NCI-H1436 treated with DMSO at 0.1 percent for 48 hours (cell line): Measurements from ENCODE around the gene PTPRN2.

Experiments
- DNase-seq: peaks from one replicate; lab custom pipeline; 2025; lab: John Stamatoyannopoulos, UW

Gene PTPRN2

DNA sequence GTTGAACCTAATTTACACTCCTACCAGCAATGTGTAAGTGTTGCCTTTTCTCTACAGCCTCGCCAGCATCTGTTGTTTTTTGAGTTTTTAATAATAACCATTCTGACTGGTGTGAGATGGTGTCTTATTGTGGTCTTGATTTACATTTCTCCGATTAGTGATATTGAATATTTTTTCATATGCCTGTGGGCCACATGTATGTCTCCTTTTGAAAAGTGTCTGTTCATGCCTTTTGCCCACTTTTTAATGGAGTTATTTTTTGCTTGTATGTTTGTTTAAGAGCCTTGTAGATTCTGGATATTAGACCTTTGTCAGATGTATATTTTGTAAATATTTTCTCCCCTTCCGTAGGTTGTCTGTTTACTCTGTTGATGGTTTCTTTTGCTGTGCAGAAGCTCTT is 1055.6 kb downstream of the PTPRN2 start:
- DNase-seq, result no peak

- no peak for DNase-seq
These were observed 1057.7 kb downstream of the PTPRN2 start for GRCh38 chr7:157529768-157530560.

DNA sequence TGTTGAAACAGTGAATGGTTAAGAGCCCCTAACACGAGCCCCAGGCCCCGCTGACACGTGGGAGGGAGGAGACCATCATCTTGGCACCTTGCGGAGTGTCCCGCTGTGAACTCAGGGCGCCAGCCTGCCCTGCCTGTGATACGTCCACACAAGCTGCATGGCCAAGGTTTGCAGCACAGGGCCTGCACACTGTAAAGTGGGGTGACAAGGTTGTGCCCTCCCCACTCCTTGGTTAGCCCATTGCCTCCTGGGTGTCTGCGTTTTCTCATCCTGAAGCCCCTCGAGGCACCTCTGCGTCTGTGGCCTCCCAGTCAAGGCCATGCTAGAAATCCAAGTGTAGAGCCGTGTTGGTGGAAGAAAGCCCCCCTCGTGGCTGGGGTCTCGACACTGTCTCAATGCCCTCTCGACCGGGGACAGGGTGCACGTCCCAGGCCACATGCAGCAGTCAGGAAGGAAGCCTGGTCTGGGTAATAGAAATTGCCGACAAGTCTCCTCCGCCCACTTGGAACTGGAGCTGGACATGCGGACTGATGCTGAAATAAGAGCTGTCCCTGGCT is 1058.8 kb downstream of the PTPRN2 start:
- no peak for DNase-seq

- no peak for DNase-seq
These were observed 1059.9 kb downstream of the PTPRN2 start for GRCh38 chr7:157527686-157528085.

DNA sequence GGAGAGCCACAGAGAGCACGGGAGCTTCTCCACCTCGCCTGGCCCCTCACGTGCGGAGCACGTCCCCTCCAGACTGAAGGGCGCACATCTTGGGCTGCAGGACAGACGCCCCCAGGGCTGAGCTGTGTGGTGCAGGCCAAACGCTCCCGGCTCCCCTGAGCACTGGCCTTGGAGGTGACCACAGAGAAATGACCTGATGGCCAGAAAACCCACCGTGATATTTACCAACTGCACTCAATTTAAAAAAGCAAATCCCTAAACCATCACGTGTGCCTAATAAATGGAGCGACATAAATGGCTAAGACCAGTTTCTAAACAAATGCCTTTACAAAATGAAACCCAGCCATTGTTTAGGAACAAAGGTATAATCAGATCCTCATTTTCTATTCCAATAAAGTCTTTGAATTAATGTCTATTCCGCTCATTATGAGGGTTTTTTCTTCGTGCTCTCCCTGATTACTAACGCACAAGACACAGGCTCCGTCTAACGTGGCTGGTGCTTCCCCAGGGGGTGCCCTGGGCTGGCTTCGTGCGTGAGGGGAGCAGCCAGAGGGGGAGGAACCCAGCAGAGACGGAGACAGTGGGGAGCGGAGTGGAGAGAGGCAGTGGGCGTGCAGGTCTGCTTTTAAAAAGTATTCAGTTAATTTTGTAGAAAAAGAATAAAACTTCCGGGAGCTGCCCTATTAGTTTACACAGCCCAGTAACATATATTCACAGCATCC is 1060.5 kb downstream of the PTPRN2 start:
- no peak for DNase-seq

GRCh38 chr7:157526005-157526912 is 1061.4 kb downstream of the PTPRN2 start:
- no peak for DNase-seq

DNA sequence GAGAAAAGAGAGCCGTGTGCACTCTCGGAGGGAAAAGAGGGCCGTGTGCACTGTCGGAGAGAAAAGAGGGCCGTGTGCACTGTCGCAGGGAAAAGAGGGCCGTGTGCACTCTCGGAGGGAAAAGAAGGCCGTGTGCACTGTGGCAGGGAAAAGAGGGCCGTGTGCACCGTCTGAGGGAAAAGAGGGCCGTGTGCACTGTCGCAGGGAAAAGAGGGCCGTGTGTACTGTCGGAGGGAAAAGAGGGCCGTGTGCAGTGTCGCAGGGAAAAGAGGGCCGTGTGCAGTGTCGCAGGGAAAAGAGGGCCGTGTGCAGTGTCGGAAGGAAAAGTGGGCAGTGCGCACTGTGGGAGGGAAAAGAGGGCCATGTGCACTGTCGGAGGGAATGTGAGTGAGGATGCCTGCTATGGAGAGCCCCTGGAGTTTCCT is 1062.1 kb downstream of the PTPRN2 start:
- DNase-seq, result no peak

DNA sequence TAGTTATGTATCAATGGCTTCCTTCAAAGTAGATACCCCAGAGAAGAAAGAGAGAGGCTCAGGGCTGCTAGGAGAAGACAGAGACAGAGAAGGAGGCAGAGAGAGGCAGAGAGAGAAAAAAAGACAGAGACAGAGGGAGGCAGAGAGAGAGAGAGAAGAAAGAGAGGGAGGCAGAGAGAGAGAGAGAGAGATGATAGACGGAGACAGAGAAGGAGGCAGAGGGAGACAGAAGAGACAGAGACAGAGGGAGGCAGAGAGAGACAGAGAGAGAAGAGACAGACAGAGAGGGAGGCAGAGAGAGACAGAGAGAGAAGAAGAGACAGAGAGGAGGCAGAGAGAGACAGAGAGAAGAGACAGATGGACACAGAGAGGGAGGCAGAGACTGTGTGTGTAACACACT is 1062.9 kb downstream of the PTPRN2 start:
- no peak for DNase-seq

- DNase-seq, result no peak
These were observed 1063.7 kb downstream of the PTPRN2 start for GRCh38 chr7:157523766-157524421.

- no peak for DNase-seq
These were observed 1064.3 kb downstream of the PTPRN2 start for GRCh38 chr7:157523371-157523765.

- DNase-seq, result no peak
These were observed 1064.7 kb downstream of the PTPRN2 start for GRCh38 chr7:157522954-157523353.

GRCh38 chr7:157522189-157522588 is 1065.4 kb downstream of the PTPRN2 start:
- DNase-seq, result no peak

- no peak for DNase-seq
These were observed 1065.9 kb downstream of the PTPRN2 start for GRCh38 chr7:157521752-157522151.

DNA sequence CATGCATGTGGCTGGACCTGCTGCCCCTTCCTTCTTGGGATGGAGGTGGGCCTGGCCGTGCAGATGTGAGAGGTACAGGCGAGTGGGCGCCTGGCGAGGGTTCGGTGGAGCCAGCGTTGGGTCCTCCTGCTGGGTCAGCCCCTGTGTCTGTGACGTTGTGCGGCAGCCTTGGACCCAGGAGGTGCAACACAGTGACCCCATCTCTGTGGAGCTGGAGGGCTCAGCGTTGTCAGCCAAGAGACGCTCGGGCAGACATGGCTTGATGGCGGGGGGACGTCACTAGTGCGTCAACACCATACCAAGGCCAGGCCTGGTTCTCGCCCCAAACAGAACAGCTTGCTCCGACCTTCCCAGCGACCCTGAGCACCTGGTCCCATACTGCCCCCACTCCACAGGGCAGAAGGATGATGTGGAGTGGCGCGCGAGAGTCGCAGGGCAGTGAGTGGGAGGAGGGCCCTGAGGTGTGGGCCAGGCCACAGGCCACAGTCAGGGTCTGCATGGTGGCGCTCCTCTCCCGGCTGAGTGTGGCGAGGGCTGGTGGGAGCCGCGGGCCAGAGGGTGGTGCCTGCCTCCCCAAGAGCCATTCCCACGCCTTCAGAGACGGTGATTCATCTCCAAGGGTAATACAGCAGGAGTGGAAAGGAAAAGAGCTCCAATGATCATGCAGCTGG is 1066.4 kb downstream of the PTPRN2 start:
- no peak for DNase-seq

DNA sequence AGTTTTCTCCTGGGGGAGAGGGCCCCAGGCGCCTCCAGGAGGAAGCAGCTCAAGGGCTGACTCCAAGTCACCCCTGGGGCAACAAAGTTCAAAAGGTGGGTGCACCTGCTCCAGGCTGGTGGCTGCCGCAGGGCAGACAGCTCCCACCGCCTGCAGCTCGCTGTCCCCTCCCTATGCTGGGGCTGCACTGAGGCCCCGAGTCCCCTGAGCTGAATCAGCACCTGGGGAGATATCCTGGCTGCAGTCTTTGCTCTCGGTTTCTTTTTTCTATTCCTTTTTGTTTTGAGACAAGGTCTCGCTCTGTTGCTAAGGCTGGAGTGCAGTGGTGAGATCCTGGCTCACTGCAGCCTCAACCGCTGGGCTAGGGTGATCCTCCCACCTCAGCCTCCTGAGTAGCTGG is 1067.4 kb downstream of the PTPRN2 start:
- no peak for DNase-seq

DNA sequence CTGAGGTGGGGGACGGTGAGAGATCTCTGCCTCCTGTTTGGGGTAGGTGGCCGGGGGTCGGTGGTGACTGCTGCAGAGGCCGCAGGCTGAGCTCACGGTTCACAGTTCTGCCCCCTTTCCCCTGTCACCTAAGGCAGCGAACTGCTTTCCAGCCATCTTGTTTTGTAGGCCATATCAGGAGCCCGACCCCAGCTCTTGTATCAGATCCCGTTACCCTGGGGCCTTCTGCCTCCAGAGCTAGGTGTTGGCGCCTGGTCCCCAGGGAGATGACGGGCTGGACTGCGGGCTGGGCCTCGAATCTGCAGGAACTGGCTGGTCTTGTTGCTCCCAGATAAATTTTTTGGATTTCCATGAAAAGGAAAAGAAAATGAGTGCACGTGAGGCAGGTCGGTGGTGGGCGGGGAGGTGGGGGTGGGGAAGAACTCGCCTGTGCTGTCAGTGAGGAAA is 1067.8 kb downstream of the PTPRN2 start:
- DNase-seq, result no peak

DNA sequence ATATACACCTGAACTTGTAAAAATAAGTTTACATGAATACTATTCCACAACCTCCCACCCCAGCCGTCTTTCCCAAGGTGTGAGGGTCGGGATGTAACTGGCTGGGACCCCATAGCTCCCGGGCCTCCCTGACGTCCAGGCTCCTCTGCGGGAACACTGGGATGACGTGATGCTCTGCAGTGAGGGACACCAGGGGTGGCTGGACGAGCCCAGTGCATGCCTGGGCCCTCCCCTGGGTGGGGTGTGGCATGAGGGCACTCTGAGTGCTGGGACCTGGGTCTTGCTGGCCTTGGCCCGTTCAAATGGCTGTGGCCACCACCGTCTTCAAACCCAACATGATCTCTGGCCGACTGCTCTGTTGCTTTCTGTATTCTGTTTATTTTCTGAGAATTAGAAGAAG is 1068.4 kb downstream of the PTPRN2 start:
- no peak for DNase-seq

GRCh38 chr7:157518514-157519175 is 1069.0 kb downstream of the PTPRN2 start:
- DNase-seq, result no peak

- DNase-seq, result no peak
These were observed 1069.7 kb downstream of the PTPRN2 start for GRCh38 chr7:157517782-157518513.
